B cell (primary cell): ENCODE measurements around the gene SELE. TPM values are rescaled to one million over a fixed set of nuclear protein-coding genes. Genes with fewer than 3 reads are reported as not detected.

Experiments used
- ATAC-seq: fragments of 200-7000 bp; cut with Tn5 transposase; one replicate; pipeline ENCODE4 v1.10.0; 2021; ENCODE audit warnings: low read depth, mild to moderate bottlenecking, moderate number of reproducible peaks, moderate library complexity
- CTCF ChIA-PET: fragments of 350-600 bp; sonication (Branson Sonifier 250); formaldehyde crosslinking; loops from one replicate; lab custom pipeline; 2021; ENCODE audit warnings: antibody characterized with exemption, inconsistent platforms; lab: Charles Lee
- POLR2A ChIA-PET: fragments of 350-600 bp; sonication (Branson Sonifier 250); formaldehyde crosslinking; loops from one replicate; lab custom pipeline; 2021; ENCODE audit warnings: antibody characterized with exemption; lab: Charles Lee
- DNase-seq: peaks from one replicate; pipeline ENCODE4 v3.0.0; 2013
- H2AFZ ChIP-seq: 2 replicates; pipeline ENCODE4 v1.6.1; 2012; ENCODE audit warnings: mild to moderate bottlenecking, low read depth, low read length; ENCODE audit not compliant: insufficient read depth, poor library complexity, severe bottlenecking
- H3K27ac ChIP-seq, 2 donors: 1 replicate in 1 of 2; 2 replicates in 1 of 2; pipeline ENCODE4 v1.5.1; 2012 to 2013; ENCODE audit warnings: low read length in 2 of 2, mild to moderate bottlenecking in 2 of 2, moderate library complexity in 1 of 2
- H3K27me3 ChIP-seq, 4 experiments: fragments of 200-600 bp in 1 of 4; sonication (generic) in 1 of 4; replicated peaks in 1 of 4; 1 replicate in 2 of 4; 2 replicates in 2 of 4; pipeline versions ENCODE4 v1.6.1 to v1.7.0; 2013 to 2016; ENCODE audit warnings: low read length in 3 of 4, mild to moderate bottlenecking in 2 of 4, mixed read lengths in 1 of 4, moderate library complexity in 1 of 4; ENCODE audit not compliant: insufficient read depth in 4 of 4, control insufficient read depth in 3 of 4; ENCODE audit errors: control extremely low read depth in 1 of 4
- H3K36me3 ChIP-seq, 2 experiments: replicated peaks in 1 of 2; 1 replicate in 1 of 2; 2 replicates in 1 of 2; pipeline versions ENCODE4 v1.6.1 to v1.7.1; 2013; ENCODE audit warnings: low read length in 1 of 2; ENCODE audit not compliant: insufficient read depth in 2 of 2, control insufficient read depth in 1 of 2; ENCODE audit errors: control extremely low read depth in 1 of 2, extremely low read depth in 1 of 2
- H3K4me1 ChIP-seq, 2 donors: fragments of 200-600 bp in 1 of 2; sonication (generic) in 1 of 2; 1 replicate in 1 of 2; 2 replicates in 1 of 2; pipeline versions ENCODE4 v1.5.1 to v1.6.1; 2013 to 2017; ENCODE audit warnings: low read length in 2 of 2; ENCODE audit not compliant: control insufficient read depth in 2 of 2, insufficient read depth in 2 of 2
- H3K4me2 ChIP-seq: replicated peaks from 2 replicates; pipeline ENCODE3; 2012; ENCODE audit warnings: mild to moderate bottlenecking, low read depth, low read length; ENCODE audit not compliant: poor library complexity, severe bottlenecking
- H3K4me3 ChIP-seq, 5 experiments: fragments of 200-600 bp in 1 of 5; sonication (generic) in 1 of 5; 1 replicate in 3 of 5; 2 replicates in 2 of 5; pipeline versions ENCODE4 v1.5.1 to v1.7.0; 2011 to 2016; ENCODE audit warnings: low read length in 4 of 5, mild to moderate bottlenecking in 4 of 5, low read depth in 2 of 5, control low read depth in 1 of 5, moderate library complexity in 1 of 5; ENCODE audit not compliant: insufficient read depth in 1 of 5; ENCODE audit errors: control extremely low read depth in 1 of 5, extremely low read depth in 1 of 5
- H3K79me2 ChIP-seq: fragments of 200-600 bp; sonication (generic); one replicate; pipeline ENCODE4 v1.6.0; 2016; ENCODE audit warnings: low read length; ENCODE audit not compliant: control insufficient read depth, insufficient read depth
- H3K9ac ChIP-seq: fragments of 200-600 bp; sonication (generic); 2 replicates; pipeline ENCODE4 v1.6.1; 2017; ENCODE audit warnings: mild to moderate bottlenecking, low read length, moderate library complexity
- H3K9me3 ChIP-seq, 3 donors: one replicate each; pipeline versions ENCODE4 v1.6.1 to v1.7.1; 2013; ENCODE audit warnings: low read length in 2 of 3; ENCODE audit not compliant: control insufficient read depth in 2 of 3, insufficient read depth in 1 of 3; ENCODE audit errors: control extremely low read depth in 1 of 3
- H4K20me1 ChIP-seq: 2 replicates; pipeline ENCODE4 v1.6.0; 2012; ENCODE audit warnings: mild to moderate bottlenecking, low read length; ENCODE audit not compliant: insufficient read depth, control insufficient read depth, poor library complexity, severe bottlenecking
- H3K27ac Mint-ChIP-seq: one replicate; pipeline ENCODE4 v1.8.0; 2021; ENCODE audit warnings: mixed read lengths
- H3K27me3 Mint-ChIP-seq: one replicate; pipeline ENCODE4 v1.8.0; 2021; ENCODE audit warnings: mixed read lengths
- H3K4me1 Mint-ChIP-seq: one replicate; pipeline ENCODE4 v1.8.0; 2021; ENCODE audit warnings: mixed read lengths
- H3K4me3 Mint-ChIP-seq: one replicate; pipeline ENCODE4 v1.8.0; 2021; ENCODE audit warnings: mixed read lengths
- H3K9me3 Mint-ChIP-seq: one replicate; pipeline ENCODE4 v1.8.0; 2022; ENCODE audit warnings: mixed read lengths; ENCODE audit not compliant: insufficient read depth
- CTCF ChIP-seq: fragments of 200-600 bp; IDR thresholded peaks from one replicate; pipeline ENCODE4 v1.8.0; 2022; ENCODE audit warnings: antibody characterized with exemption, mild to moderate bottlenecking
- EZH2 ChIP-seq: IDR thresholded peaks from 2 replicates; pipeline ENCODE4 v1.6.1; 2012; ENCODE audit warnings: borderline replicate concordance, low read depth, mild to moderate bottlenecking, moderate library complexity, low read length; ENCODE audit not compliant: insufficient read depth, poor library complexity, severe bottlenecking
- WGBS: methylation state at CpG from one replicate; pipeline ENCODE4 v1.1.5; 2013; ENCODE audit warnings: missing lambda C conversion rate; ENCODE audit not compliant: insufficient coverage; 5-methylcytosine and 5-hydroxymethylcytosine counted together
- intact Hi-C: fragments of 100-400 bp; cut with micrococcal nuclease; formaldehyde crosslinking; loops from one replicate; pipeline ENCODE4 v1.10.0; 2022
- polyA plus RNA-seq: library from polyadenylated mRNA; depleted of rRNA; stranded (reverse); fragments of >200 nt; gene quantifications from 2 replicates; pipeline ENCODE4 v1.2.3, GENCODE V29; 2012
- total RNA-seq, 2 donors: library from RNA; stranded (reverse); fragments of 120-200 nt in 1 of 2; gene quantifications; 1 replicate in 1 of 2; 2 replicates in 1 of 2; pipeline versions ENCODE4 v1.2.3 to v1.2.4, GENCODE V29; 2013 to 2022

SELE gene
- total and polyA plus RNA-seq, 2 donors (not counting 1 experiment from before 2014, with no cell fraction given): not detected

DNA sequence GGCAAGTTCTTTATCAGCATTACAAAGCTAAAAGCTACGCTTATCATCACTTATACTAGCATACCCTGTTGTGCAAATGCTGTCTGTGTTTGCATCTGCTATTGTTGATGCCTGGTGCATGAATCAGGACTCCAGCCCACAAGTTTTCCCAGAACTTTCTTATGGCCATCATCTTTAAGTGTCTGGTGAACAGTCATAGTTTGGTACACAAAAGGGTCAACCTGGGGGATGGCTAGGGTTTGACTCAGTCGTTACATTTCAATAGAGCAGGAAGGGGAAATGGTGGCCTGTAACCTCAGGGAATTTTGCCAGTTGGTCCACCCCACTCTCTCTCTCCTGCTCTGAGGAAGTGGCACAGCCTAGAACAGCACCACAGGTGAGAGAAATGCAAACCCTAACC is 57.9 kb downstream of the SELE start:
- Mint-ChIP-seq H3K27me3 (no peaks in the 10 kb centered on the region), H3K4me3 (peak overlapping the region; percentile 33), H3K9me3 (peaks cover 5% of the 10 kb centered on the region), H3K4me1 (peaks cover 62% of the 10 kb centered on the region), H3K27ac (peak overlapping the region; percentile 89)
- CTCF ChIA-PET: interaction anchor here (1.1 to 9.2 kb wide), 4 partner anchors 16 to 74 kb away, joined by 3 to 101 read pairs (median 16); no protein-coding TSS in a partner anchor
- Histone ChIP-seq H3K27me3 (no peaks in the 10 kb centered on the region), H3K9ac (no peak overlapping the region), H3K27ac (peak overlapping the region; percentile 14 to 70), H3K4me2 (peak overlapping the region; percentile 42), H3K4me3 (no peak overlapping the region), H3K36me3 (no peaks in the 10 kb centered on the region), H4K20me1 (no peaks in the 10 kb centered on the region), H3K79me2 (no peaks in the 10 kb centered on the region), H3K4me1 (peaks cover 48 to 66% of the 10 kb centered on the region in 2 donors), H3K9me3 (peaks cover 0 to 3% (median 0%) of the 10 kb centered on the region in 3 donors), H2AFZ (peak overlapping the region; percentile 26)
- WGBS: 100% methylated on average over 1 of the region's 2 CpGs
- TF ChIP-seq EZH2 (no peak), CTCF (no peak)
- ATAC-seq: no peak
- POLR2A ChIA-PET: no interaction called here
- intact Hi-C loops: no loop called here
- no peak for DNase-seq

Other genes starting within 250 kb of the SELE start
- gene SLC19A2, start 248.1 kb downstream of the SELE start, total RNA-seq: 3.9 TPM in 2 replicates
- gene SLC19A2, start 248.1 kb downstream of the SELE start, polyA plus RNA-seq: 1.5 and 4.2 TPM in 2 replicates
- 0.15 and 0.27 TPM in 2 replicates for gene F5, start 147.6 kb downstream of the SELE start, total RNA-seq
- gene F5, start 147.6 kb downstream of the SELE start, polyA plus RNA-seq: 0.01 and 0.06 TPM in 2 replicates
- 0.87 and 0.99 TPM in 2 replicates for gene SELP, start 104.0 kb downstream of the SELE start, total RNA-seq
- 1.9 and 2.7 TPM in 2 replicates for gene SELP, start 104.0 kb downstream of the SELE start, polyA plus RNA-seq
- 250 and 262 TPM in 2 replicates for gene SELL, start 22.5 kb downstream of the SELE start, total RNA-seq
- gene SELL, start 22.5 kb downstream of the SELE start, polyA plus RNA-seq: 212 and 258 TPM in 2 replicates
- gene METTL18, start 60.8 kb upstream of the SELE start, total RNA-seq: 16.9 and 18.9 TPM in 2 replicates
- gene METTL18, start 60.8 kb upstream of the SELE start, polyA plus RNA-seq: 2.1 and 3.1 TPM in 2 replicates
- 17.6 and 18.4 TPM in 2 replicates for gene SCYL3, start 159.8 kb upstream of the SELE start, total RNA-seq
- 14.1 and 14.2 TPM in 2 replicates for gene SCYL3, start 159.8 kb upstream of the SELE start, polyA plus RNA-seq